ENCODE results near the gene TSHR. TPM values are rescaled to one million over a fixed set of nuclear protein-coding genes. Genes with fewer than 3 reads are reported as not detected.

TSHR gene
- total RNA-seq, 3 donors from 2014 or later (not counting 1 experiment from before 2014, with no cell fraction given) = 0.80 TPM; not detected in 2

DNA sequence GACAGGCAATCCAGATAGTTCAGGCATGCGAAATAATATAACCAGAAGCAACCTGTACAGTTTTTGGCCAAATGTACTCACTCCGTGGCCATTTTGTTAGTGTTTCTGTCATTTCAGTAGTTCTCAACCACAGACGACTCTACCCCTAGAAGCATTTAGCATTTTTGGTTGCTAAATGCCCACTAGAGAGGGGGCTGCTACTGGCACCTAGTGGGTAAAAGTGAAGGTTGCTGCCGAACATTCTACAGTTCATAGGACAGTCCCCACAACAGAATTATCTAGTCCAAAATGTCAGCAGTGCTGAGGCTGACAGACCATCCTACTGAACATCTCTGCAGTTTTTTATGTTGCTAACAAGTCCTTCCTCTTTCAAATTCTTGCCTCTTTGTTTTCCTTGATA is 107.4 kb downstream of the TSHR start:
- DNase-seq = peak in 1 of 2 donors; percentile 30
- intact Hi-C loops (cut with micrococcal nuclease) = no loop called here

DNA sequence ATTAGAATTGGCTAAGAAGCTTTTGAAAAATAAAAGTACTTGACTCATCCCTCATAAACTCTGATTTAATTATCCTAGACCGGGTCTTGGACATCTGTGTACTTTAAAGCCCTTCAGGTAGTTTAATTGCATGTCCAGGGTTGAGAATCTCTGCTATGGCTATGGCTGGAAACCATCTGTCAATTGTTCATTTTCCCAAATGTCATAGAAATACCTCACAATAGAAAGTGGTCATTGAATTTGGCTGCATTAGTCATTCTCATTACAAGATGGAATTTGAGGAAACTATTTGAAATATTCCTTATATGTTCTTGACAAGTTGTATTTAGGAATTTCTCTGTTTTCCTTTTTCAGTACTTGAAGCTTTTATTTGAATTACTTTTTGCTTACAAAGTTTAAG is 111.3 kb downstream of the TSHR start:
- Histone ChIP-seq H3K27ac (ENCODE audit: low read length) (no peak overlapping the region), H3K4me3 (ENCODE audit: low read length) (no peak overlapping the region), H3K36me3 (ENCODE audit: control insufficient read depth, insufficient read depth, low read length) (no peaks in the 10 kb centered on the region), H3K4me1 (ENCODE audit: control insufficient read depth, insufficient read depth, low read length) (no peaks in the 10 kb centered on the region), H3K9me3 (ENCODE audit: control insufficient read depth, insufficient read depth, low read length) (peaks cover 5% of the 10 kb centered on the region), H3K27me3 (ENCODE audit: control insufficient read depth, insufficient read depth, low read length) (peaks cover 2% of the 10 kb centered on the region)
- Mint-ChIP-seq H3K4me1 (no peaks in the 10 kb centered on the region), H3K36me3 (peaks cover 12% of the 10 kb centered on the region), H3K27ac (no peak overlapping the region), H3K9me3 (peaks cover 4 to 7% of the 10 kb centered on the region in 2 donors), H3K4me3 (no peak overlapping the region), H3K27me3 (ENCODE audit: low read depth in 2 of 2) (peaks cover 0 to 4% of the 10 kb centered on the region in 2 donors)
- DNase-seq (no peak), ATAC-seq (no peak)
- intact Hi-C loops (cut with micrococcal nuclease) = no loop called here
- WGBS (ENCODE audit: insufficient coverage) = 100% methylated on average over 1 of the region's 1 CpG
- TF ChIP-seq, protein P1, sequence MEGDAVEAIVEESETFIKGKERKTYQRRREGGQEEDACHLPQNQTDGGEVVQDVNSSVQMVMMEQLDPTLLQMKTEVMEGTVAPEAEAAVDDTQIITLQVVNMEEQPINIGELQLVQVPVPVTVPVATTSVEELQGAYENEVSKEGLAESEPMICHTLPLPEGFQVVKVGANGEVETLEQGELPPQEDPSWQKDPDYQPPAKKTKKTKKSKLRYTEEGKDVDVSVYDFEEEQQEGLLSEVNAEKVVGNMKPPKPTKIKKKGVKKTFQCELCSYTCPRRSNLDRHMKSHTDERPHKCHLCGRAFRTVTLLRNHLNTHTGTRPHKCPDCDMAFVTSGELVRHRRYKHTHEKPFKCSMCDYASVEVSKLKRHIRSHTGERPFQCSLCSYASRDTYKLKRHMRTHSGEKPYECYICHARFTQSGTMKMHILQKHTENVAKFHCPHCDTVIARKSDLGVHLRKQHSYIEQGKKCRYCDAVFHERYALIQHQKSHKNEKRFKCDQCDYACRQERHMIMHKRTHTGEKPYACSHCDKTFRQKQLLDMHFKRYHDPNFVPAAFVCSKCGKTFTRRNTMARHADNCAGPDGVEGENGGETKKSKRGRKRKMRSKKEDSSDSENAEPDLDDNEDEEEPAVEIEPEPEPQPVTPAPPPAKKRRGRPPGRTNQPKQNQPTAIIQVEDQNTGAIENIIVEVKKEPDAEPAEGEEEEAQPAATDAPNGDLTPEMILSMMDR (IDR thresholded peaks at IDR 0.05) = no peak

More for the DNA sequence above, 107.4 kb downstream of the TSHR start:
- H3K36me3 Mint-ChIP-seq = no peaks in the 10 kb centered on the region
- TF ChIP-seq, protein P1 (IDR thresholded peaks at IDR 0.05) = no peak
- Histone ChIP-seq H3K4me1 (ENCODE audit: control insufficient read depth, insufficient read depth, low read length) (no peaks in the 10 kb centered on the region), H3K9me3 (ENCODE audit: control insufficient read depth, insufficient read depth, low read length) (no peaks in the 10 kb centered on the region), H3K4me3 (ENCODE audit: low read length) (no peak overlapping the region), H3K27ac (ENCODE audit: low read length) (no peak overlapping the region), H3K27me3 (ENCODE audit: control insufficient read depth, insufficient read depth, low read length) (no peaks in the 10 kb centered on the region), H3K36me3 (ENCODE audit: control insufficient read depth, insufficient read depth, low read length) (no peaks in the 10 kb centered on the region)
- no peak overlapping the region for H3K4me3 Mint-ChIP-seq
- peaks cover 3 to 11% of the 10 kb centered on the region in 2 donors for H3K27me3 Mint-ChIP-seq (ENCODE audit: low read depth in 2 of 2)
- ATAC-seq = peak in 1 of 3 donors; percentile 39
- H3K9me3 Mint-ChIP-seq = no peaks in the 10 kb centered on the region
- H3K27ac Mint-ChIP-seq = no peak overlapping the region
- no peaks in the 10 kb centered on the region for H3K4me1 Mint-ChIP-seq
- 19% methylated on average over 4 of the region's 4 CpGs for WGBS (ENCODE audit: insufficient coverage)

DNA sequence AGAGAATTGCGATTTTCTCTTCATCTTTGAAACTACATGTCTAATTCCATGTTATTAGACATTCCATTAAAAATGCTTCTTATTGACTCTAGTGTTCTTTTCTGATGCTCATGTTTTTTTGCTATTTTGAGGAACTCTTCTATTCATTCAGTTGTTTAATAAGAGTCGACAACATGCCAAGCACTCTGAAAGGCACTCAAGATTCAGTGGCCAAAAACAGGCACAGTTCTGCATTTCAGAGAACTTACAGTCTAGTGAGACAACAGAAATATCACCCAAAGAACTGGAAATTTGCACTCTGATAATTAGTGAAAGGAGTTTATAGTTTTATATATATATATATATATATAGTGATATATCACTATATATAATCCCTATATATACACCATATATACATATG is 111.7 kb downstream of the TSHR start:
- Mint-ChIP-seq H3K36me3 (peaks cover 12% of the 10 kb centered on the region), H3K9me3 (peaks cover 4 to 7% of the 10 kb centered on the region in 2 donors), H3K4me3 (no peak overlapping the region), H3K27me3 (ENCODE audit: low read depth in 2 of 2) (peaks cover 0 to 4% of the 10 kb centered on the region in 2 donors), H3K4me1 (no peaks in the 10 kb centered on the region), H3K27ac (no peak overlapping the region)
- H3K36me3 ChIP-seq (ENCODE audit: control insufficient read depth, insufficient read depth, low read length) = no peaks in the 10 kb centered on the region
- no peaks in the 10 kb centered on the region for H3K4me1 ChIP-seq (ENCODE audit: control insufficient read depth, insufficient read depth, low read length)
- H3K27me3 ChIP-seq (ENCODE audit: control insufficient read depth, insufficient read depth, low read length) = peaks cover 2% of the 10 kb centered on the region
- intact Hi-C loops (cut with micrococcal nuclease) = no loop called here
- ATAC-seq = no peak
- TF ChIP-seq, protein P1 (IDR thresholded peaks at IDR 0.05) = no peak
- no peak overlapping the region for H3K27ac ChIP-seq (ENCODE audit: low read length)
- peaks cover 5% of the 10 kb centered on the region for H3K9me3 ChIP-seq (ENCODE audit: control insufficient read depth, insufficient read depth, low read length)
- 95% methylated on average over 2 of the region's 2 CpGs for WGBS (ENCODE audit: insufficient coverage)
- H3K4me3 ChIP-seq (ENCODE audit: low read length) = no peak overlapping the region
- DNase-seq = no peak

DNA sequence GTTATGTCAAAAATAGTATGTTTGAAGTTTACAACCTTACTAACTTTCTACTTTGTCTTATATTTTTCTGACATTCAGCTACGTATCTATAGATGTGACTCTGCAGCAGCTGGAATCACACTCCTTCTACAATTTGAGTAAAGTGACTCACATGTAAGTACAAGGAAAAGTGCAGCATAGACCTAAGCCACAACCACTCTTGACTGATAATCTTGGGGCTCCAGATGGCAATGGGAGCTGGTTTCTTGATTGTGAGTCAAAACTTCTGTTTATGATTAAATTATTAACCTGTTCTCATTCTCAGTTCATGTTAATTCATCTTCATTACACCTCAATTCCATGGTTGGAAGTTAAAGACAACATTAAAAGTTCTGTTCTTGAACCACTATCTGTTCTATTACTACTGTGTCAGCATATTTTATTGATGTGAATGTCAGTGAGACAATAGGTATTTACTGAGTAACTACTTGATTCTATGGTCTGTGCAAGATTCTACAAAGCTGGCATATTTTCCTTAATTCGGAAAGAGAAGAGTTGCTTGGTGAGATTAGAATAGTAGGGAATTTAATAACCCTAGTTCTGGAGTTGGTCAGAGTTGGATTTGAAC is 112.9 kb downstream of the TSHR start:
- H3K4me1 Mint-ChIP-seq = no peaks in the 10 kb centered on the region
- no peak for DNase-seq
- Histone ChIP-seq H3K9me3 (ENCODE audit: control insufficient read depth, insufficient read depth, low read length) (peaks cover 5% of the 10 kb centered on the region), H3K27me3 (ENCODE audit: control insufficient read depth, insufficient read depth, low read length) (peaks cover 2% of the 10 kb centered on the region), H3K36me3 (ENCODE audit: control insufficient read depth, insufficient read depth, low read length) (no peaks in the 10 kb centered on the region), H3K4me3 (ENCODE audit: low read length) (no peak overlapping the region), H3K4me1 (ENCODE audit: control insufficient read depth, insufficient read depth, low read length) (no peaks in the 10 kb centered on the region), H3K27ac (ENCODE audit: low read length) (no peak overlapping the region)
- no peak for ATAC-seq
- 100% methylated on average over 1 of the region's 2 CpGs for WGBS (ENCODE audit: insufficient coverage)
- H3K9me3 Mint-ChIP-seq = peaks cover 4 to 7% of the 10 kb centered on the region in 2 donors
- H3K27ac Mint-ChIP-seq = no peak overlapping the region
- peaks cover 12% of the 10 kb centered on the region for H3K36me3 Mint-ChIP-seq
- intact Hi-C loops (cut with micrococcal nuclease) = no loop called here
- H3K4me3 Mint-ChIP-seq = no peak overlapping the region
- H3K27me3 Mint-ChIP-seq (ENCODE audit: low read depth in 2 of 2) = peaks cover 0 to 4% of the 10 kb centered on the region in 2 donors
- TF ChIP-seq, protein P1 (IDR thresholded peaks at IDR 0.05) = no peak
